IMR-90 (cell line): ENCODE data around the gene PPHLN1. TPM values are rescaled to one million over a fixed set of nuclear protein-coding genes. Genes with fewer than 3 reads are reported as not detected.

Experiments
- ATAC-seq: fragments of 200-7000 bp; cut with Tn5 transposase; 2 replicates; pipeline ENCODE4 v1.9.1; 2020; ENCODE audit warnings: low read depth, mild to moderate bottlenecking, moderate library complexity
- BruUV-seq: library from RNA; stranded (reverse); fragments of 400-500 nt; replicated peaks from 2 replicates; lab custom pipeline; 2021; lab: Mats Ljungman, UMichigan
- CTCF ChIA-PET: fragments of 300-600 bp; formaldehyde crosslinking; extraction: SDS; loops from one replicate; lab custom pipeline; 2021; ENCODE audit warnings: antibody characterized with exemption; lab: Yijun Ruan, JAX
- POLR2A ChIA-PET: fragments of 300-600 bp; sonication (Branson Sonifier 250); formaldehyde crosslinking; loops from one replicate; lab custom pipeline; 2022; ENCODE audit warnings: antibody characterized with exemption; ENCODE audit not compliant: unreplicated experiment; lab: Charles Lee
- DNase-seq: peaks from one replicate; pipeline ENCODE4 v3.0.0; 2013
- H2AFZ ChIP-seq: replicated peaks from 2 replicates; pipeline ENCODE3; 2013; ENCODE audit warnings: low read length, mild to moderate bottlenecking; ENCODE audit not compliant: poor library complexity
- H2AK5ac ChIP-seq: 2 replicates; pipeline ENCODE4 v1.6.1; 2013; ENCODE audit warnings: low read depth, low read length, inconsistent platforms
- H2AK9ac ChIP-seq: replicated peaks from 2 replicates; pipeline ENCODE3; 2013; ENCODE audit warnings: mild to moderate bottlenecking, low read depth, low read length, moderate library complexity; ENCODE audit not compliant: poor library complexity
- H2BK120ac ChIP-seq: 2 replicates; pipeline ENCODE4 v1.6.1; 2013; ENCODE audit warnings: low read depth, low read length, inconsistent platforms
- H2BK15ac ChIP-seq: 3 replicates; pipeline ENCODE4 v1.6.1; 2013; ENCODE audit warnings: low read depth, low read length, inconsistent platforms
- H2BK20ac ChIP-seq: 2 replicates; pipeline ENCODE4 v1.6.1; 2013; ENCODE audit warnings: low read depth, mild to moderate bottlenecking, inconsistent platforms, low read length, moderate library complexity
- H2BK5ac ChIP-seq: 2 replicates; pipeline ENCODE4 v1.6.1; 2013; ENCODE audit warnings: mild to moderate bottlenecking, low read depth, low read length, inconsistent platforms; ENCODE audit not compliant: poor library complexity, severe bottlenecking
- H3K14ac ChIP-seq: replicated peaks from 2 replicates; pipeline ENCODE4 v1.6.1; 2013; ENCODE audit warnings: low read depth, low read length, inconsistent platforms
- H3K18ac ChIP-seq: 2 replicates; pipeline ENCODE4 v1.6.1; 2013; ENCODE audit warnings: low read depth, low read length, control low read depth
- H3K23ac ChIP-seq: 2 replicates; pipeline ENCODE4 v1.6.1; 2013; ENCODE audit warnings: low read depth, low read length, inconsistent platforms
- H3K27ac ChIP-seq: 2 replicates; pipeline ENCODE4 v1.5.1; 2013; ENCODE audit warnings: mild to moderate bottlenecking, control low read depth, low read length; ENCODE audit not compliant: insufficient read depth
- H3K27me3 ChIP-seq: 2 replicates; pipeline ENCODE4 v1.6.1; 2013; ENCODE audit warnings: low read length; ENCODE audit not compliant: control insufficient read depth, insufficient read depth
- H3K36me3 ChIP-seq: 2 replicates; pipeline ENCODE4 v1.6.1; 2013; ENCODE audit warnings: low read length, mixed read lengths; ENCODE audit not compliant: control insufficient read depth, insufficient read depth
- H3K4ac ChIP-seq: 2 replicates; pipeline ENCODE4 v1.6.1; 2013; ENCODE audit warnings: low read depth, low read length, inconsistent platforms
- H3K4me1 ChIP-seq: 2 replicates; pipeline ENCODE4 v1.6.1; 2013; ENCODE audit warnings: low read length, mixed read lengths; ENCODE audit not compliant: control insufficient read depth, insufficient read depth
- H3K4me2 ChIP-seq: 2 replicates; pipeline ENCODE4 v1.6.1; 2013; ENCODE audit warnings: low read depth, mild to moderate bottlenecking, control low read depth, low read length, moderate library complexity
- H3K4me3 ChIP-seq: 2 replicates; pipeline ENCODE4 v1.5.1; 2013; ENCODE audit warnings: low read depth, mild to moderate bottlenecking, control low read depth, low read length, moderate library complexity; ENCODE audit not compliant: insufficient read depth
- H3K56ac ChIP-seq: 2 replicates; pipeline ENCODE4 v1.6.1; 2013; ENCODE audit warnings: low read length, inconsistent platforms; ENCODE audit not compliant: insufficient read depth; ENCODE audit errors: extremely low read depth
- H3K79me1 ChIP-seq, 2 experiments: 2 replicates each; pipeline ENCODE4 v1.6.1; 2013; ENCODE audit warnings: low read length in 2 of 2, inconsistent platforms in 1 of 2, low read depth in 1 of 2
- H3K9ac ChIP-seq: 2 replicates; pipeline ENCODE4 v1.6.1; 2013; ENCODE audit warnings: low read depth, low read length, control low read depth
- H3K9me1 ChIP-seq: 2 replicates; pipeline ENCODE4 v1.6.1; 2013; ENCODE audit warnings: low read length, inconsistent platforms; ENCODE audit not compliant: insufficient read depth
- H3K9me3 ChIP-seq: 2 replicates; pipeline ENCODE4 v1.6.1; 2013; ENCODE audit warnings: low read length; ENCODE audit not compliant: control insufficient read depth, insufficient read depth
- H4K20me1 ChIP-seq: 2 replicates; pipeline ENCODE4 v1.6.1; 2013; ENCODE audit warnings: low read length, inconsistent platforms; ENCODE audit not compliant: insufficient read depth
- H4K5ac ChIP-seq: 2 replicates; pipeline ENCODE4 v1.6.1; 2013; ENCODE audit warnings: mild to moderate bottlenecking, low read depth, low read length, control low read depth
- H4K8ac ChIP-seq, 2 experiments: 2 replicates each; pipeline ENCODE4 v1.6.1; 2013; ENCODE audit warnings: low read depth in 2 of 2, low read length in 2 of 2, control low read depth in 1 of 2, inconsistent platforms in 1 of 2
- H4K91ac ChIP-seq: 2 replicates; pipeline ENCODE4 v1.6.1; 2013; ENCODE audit warnings: low read depth, low read length, inconsistent platforms; ENCODE audit not compliant: insufficient read depth
- CEBPB ChIP-seq: IDR thresholded peaks from 2 replicates; pipeline ENCODE4 v1.6.1; 2012; ENCODE audit warnings: low read depth, low read length, improper control_type of control experiment
- CHD1 ChIP-seq: IDR thresholded peaks from 2 replicates; pipeline ENCODE4 v1.6.1; 2012; ENCODE audit warnings: low read depth, low read length, improper control_type of control experiment
- CTCF ChIP-seq: conservative IDR thresholded peaks from 2 replicates; pipeline ENCODE4 v1.5.1; 2012; ENCODE audit warnings: mild to moderate bottlenecking, low read depth, low read length, improper control_type of control experiment
- ELK1 ChIP-seq: fragments of 150-350 bp; IDR thresholded peaks from 2 replicates; pipeline ENCODE4 v1.6.1; 2016; ENCODE audit warnings: low read depth, mild to moderate bottlenecking, low read length, moderate library complexity, borderline replicate concordance
- FOS ChIP-seq: fragments of 150-350 bp; IDR thresholded peaks from 2 replicates; pipeline ENCODE4 v1.6.1; 2016; ENCODE audit warnings: low read depth, low read length
- MAFK ChIP-seq: IDR thresholded peaks from 2 replicates; pipeline ENCODE4 v1.6.1; 2012; ENCODE audit warnings: low read depth, low read length, improper control_type of control experiment
- MAZ ChIP-seq: IDR thresholded peaks from 2 replicates; pipeline ENCODE4 v1.6.1; 2012; ENCODE audit warnings: low read depth, mild to moderate bottlenecking, low read length, improper control_type of control experiment, moderate library complexity, borderline replicate concordance
- NFE2L2 ChIP-seq: fragments of 150-350 bp; IDR thresholded peaks from 2 replicates; pipeline ENCODE4 v1.6.1; 2016; ENCODE audit warnings: low read depth, mild to moderate bottlenecking, low read length
- POLR2A ChIP-seq: IDR thresholded peaks from 2 replicates; pipeline ENCODE4 v1.6.1; 2012; ENCODE audit warnings: mild to moderate bottlenecking, low read depth, low read length
- RAD21 ChIP-seq: IDR thresholded peaks from 2 replicates; pipeline ENCODE4 v1.6.1; 2012; ENCODE audit warnings: low read length, improper control_type of control experiment
- RCOR1 ChIP-seq: IDR thresholded peaks from 2 replicates; pipeline ENCODE4 v1.6.1; 2012; ENCODE audit warnings: mild to moderate bottlenecking, low read length, improper control_type of control experiment; ENCODE audit not compliant: insufficient replicate concordance
- RFX5 ChIP-seq: IDR thresholded peaks from 2 replicates; pipeline ENCODE4 v1.8.0; 2012; ENCODE audit warnings: low read depth, mild to moderate bottlenecking, low read length, moderate library complexity
- SMC3 ChIP-seq: fragments of 150-350 bp; IDR thresholded peaks from 2 replicates; pipeline ENCODE4 v1.6.1; 2016; ENCODE audit warnings: low read depth, mild to moderate bottlenecking, antibody characterized with exemption, low read length, moderate library complexity
- WGBS, 2 experiments: methylation state at CpG; one replicate each; pipeline versions ENCODE4 v1.1.5 to v1.1.7; 2013; ENCODE audit warnings: missing lambda C conversion rate in 2 of 2; ENCODE audit not compliant: insufficient read length in 1 of 2; ENCODE audit errors: extremely low coverage in 2 of 2; 5-methylcytosine and 5-hydroxymethylcytosine counted together
- dilution Hi-C: fragments of 300-500 bp; cut with HindIII; formaldehyde crosslinking; loops from one replicate; pipeline ENCODE4 v1.14.3; 2018; ENCODE audit warnings: low sequenced_read_pairs; ENCODE audit not compliant: unreplicated experiment
- in situ Hi-C: fragments of 300-500 bp; cut with MboI; formaldehyde crosslinking; loops from 3 replicates; pipeline ENCODE4 v1.14.3; 2019; ENCODE audit warnings: low sequenced_read_pairs, inconsistent platforms, mixed read lengths
- intact Hi-C: fragments of 100-400 bp; cut with micrococcal nuclease; formaldehyde crosslinking; loops from 2 replicates; pipeline ENCODE4 v1.10.0; 2022
- polyA plus RNA-seq, 3 experiments: library from polyadenylated mRNA; depleted of rRNA; stranded (reverse); fragments of >200 nt; gene quantifications; 2 replicates each; pipeline ENCODE4 v1.2.3, GENCODE V29; 2012; ENCODE audit warnings: low replicate concordance in 1 of 3
- total RNA-seq: library from RNA; depleted of rRNA; stranded (reverse); fragments of >200 nt; gene quantifications from 2 replicates; pipeline ENCODE4 v1.2.3, GENCODE V29; 2012

Gene PPHLN1
- total and polyA plus RNA-seq, 2 of the 4 experiments (the other 2 are of a cell fraction) = 50.7 to 54.3 TPM

- H3K4me2 ChIP-seq = no peak overlapping the region
- TF ChIP-seq ELK1 (no peak), MAFK (no peak), POLR2A (no peak), FOS (no peak), CTCF (no peak), RFX5 (no peak), MAZ (no peak), SMC3 (no peak), NFE2L2 (no peak), RCOR1 (no peak), RAD21 (no peak), CHD1 (no peak), CEBPB (no peak)
- no peak overlapping the region for H4K5ac ChIP-seq
- no peak overlapping the region for H2BK5ac ChIP-seq
- intact Hi-C loops (no loop called here), dilution Hi-C loops (no loop called here), in situ Hi-C loops (no loop called here)
- no peak overlapping the region for H2AK5ac ChIP-seq
- H2AFZ ChIP-seq = no peak overlapping the region
- H4K91ac ChIP-seq = no peak overlapping the region
- H3K4ac ChIP-seq = no peak overlapping the region
- no peak overlapping the region for H2BK20ac ChIP-seq
- no peak overlapping the region for H3K56ac ChIP-seq
- H2BK120ac ChIP-seq = no peak overlapping the region
- POLR2A ChIA-PET = no interaction called here
- ATAC-seq (no peak), DNase-seq (peak; percentile 34)
- H3K9ac ChIP-seq = no peak overlapping the region
- no peaks in the 10 kb centered on the region for H3K9me3 ChIP-seq
- H3K27ac ChIP-seq = no peak overlapping the region
- WGBS, 2 experiments = no CpG with 5 or more reads among the region's 2 CpGs
- no peak overlapping the region for H3K18ac ChIP-seq
- no peak overlapping the region for H3K14ac ChIP-seq
- CTCF ChIA-PET = no interaction called here
- H3K36me3 ChIP-seq = no peaks in the 10 kb centered on the region
- H3K79me1 ChIP-seq = no peaks in the 10 kb centered on the region
- no peak overlapping the region for H4K8ac ChIP-seq
- no peaks in the 10 kb centered on the region for H3K9me1 ChIP-seq
- H4K20me1 ChIP-seq = no peaks in the 10 kb centered on the region
- no TSS peak for BruUV-seq
- H3K27me3 ChIP-seq = peaks cover 3% of the 10 kb centered on the region
- H3K4me3 ChIP-seq = no peak overlapping the region
- H3K4me1 ChIP-seq = no peaks in the 10 kb centered on the region
- H2AK9ac ChIP-seq = no peak overlapping the region
- no peak overlapping the region for H2BK15ac ChIP-seq
- no peak overlapping the region for H3K23ac ChIP-seq
Observed at GRCh38 chr12:42284876-42285275, 41.1 kb upstream of the PPHLN1 start.
